Thyroid gland (tissue), 4 donors: ENCODE results near the gene DBF4B.

Source experiments
- POLR2A ChIP-seq, 2 donors: fragments of 450-650 bp; IDR thresholded peaks; one replicate each; pipeline ENCODE4 v1.6.1; 2017; ENCODE audit warnings: antibody characterized with exemption in 2 of 2, mild to moderate bottlenecking in 2 of 2, moderate library complexity in 1 of 2
- TF ChIP-seq, protein P1 (sequence below), 6 experiments: fragments of 200-600 bp in 3 of 6; fragments of 450-650 bp in 3 of 6; sonication (generic) in 3 of 6; IDR thresholded peaks; one replicate each; pipeline ENCODE4 v1.5.1; 2016 to 2019; ENCODE audit warnings: antibody characterized with exemption in 6 of 6, mild to moderate bottlenecking in 2 of 6, inconsistent platforms in 1 of 6, moderate library complexity in 1 of 6

DNA sequence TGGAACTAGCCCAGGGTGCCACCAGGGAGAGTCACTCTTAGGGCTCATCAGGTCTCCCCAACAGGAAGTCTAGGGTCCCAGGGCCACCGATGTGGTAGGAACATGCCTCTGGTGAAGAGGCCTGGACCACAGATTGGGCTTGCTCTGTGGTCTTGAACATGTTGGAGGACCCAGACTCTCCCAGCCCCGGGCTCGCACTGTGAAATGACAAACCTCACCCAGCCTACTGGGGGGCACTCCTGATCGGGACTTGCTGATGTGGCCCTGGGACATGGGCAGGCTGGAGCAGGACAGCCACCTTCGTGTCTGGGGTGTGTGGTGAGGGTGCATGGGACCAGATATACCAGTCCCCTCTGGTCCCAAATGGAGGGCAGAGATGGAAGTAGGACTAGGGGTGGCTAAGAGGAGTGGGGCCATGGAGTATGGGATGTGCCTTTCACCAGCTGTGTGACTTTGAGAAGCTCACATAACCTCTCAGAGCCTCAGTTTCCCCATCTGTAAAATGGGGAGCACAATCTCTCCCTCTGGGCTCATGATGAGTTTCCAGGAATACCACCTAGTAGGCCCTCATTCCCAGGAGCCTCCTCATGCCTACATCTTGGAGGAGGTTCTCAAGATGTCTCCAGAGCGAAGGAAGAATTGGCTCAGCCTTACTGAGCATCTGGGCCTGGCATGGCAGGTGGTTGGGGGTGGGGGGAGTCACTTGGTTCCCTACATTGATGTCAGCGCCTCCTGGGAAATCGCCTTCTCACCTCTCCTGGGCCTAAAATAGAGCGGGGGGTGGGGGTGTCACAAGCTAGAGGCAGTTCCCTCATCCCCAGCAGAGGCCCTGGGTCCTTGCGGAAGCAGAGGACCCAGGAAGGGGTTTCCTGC, 48.8 kb downstream of the DBF4B start:
- TF ChIP-seq, protein P1, sequence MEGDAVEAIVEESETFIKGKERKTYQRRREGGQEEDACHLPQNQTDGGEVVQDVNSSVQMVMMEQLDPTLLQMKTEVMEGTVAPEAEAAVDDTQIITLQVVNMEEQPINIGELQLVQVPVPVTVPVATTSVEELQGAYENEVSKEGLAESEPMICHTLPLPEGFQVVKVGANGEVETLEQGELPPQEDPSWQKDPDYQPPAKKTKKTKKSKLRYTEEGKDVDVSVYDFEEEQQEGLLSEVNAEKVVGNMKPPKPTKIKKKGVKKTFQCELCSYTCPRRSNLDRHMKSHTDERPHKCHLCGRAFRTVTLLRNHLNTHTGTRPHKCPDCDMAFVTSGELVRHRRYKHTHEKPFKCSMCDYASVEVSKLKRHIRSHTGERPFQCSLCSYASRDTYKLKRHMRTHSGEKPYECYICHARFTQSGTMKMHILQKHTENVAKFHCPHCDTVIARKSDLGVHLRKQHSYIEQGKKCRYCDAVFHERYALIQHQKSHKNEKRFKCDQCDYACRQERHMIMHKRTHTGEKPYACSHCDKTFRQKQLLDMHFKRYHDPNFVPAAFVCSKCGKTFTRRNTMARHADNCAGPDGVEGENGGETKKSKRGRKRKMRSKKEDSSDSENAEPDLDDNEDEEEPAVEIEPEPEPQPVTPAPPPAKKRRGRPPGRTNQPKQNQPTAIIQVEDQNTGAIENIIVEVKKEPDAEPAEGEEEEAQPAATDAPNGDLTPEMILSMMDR (IDR thresholded peaks at IDR 0.05): no peak
- no peak for TF ChIP-seq POLR2A (IDR thresholded peaks at IDR 0.05)
